HepG2 (cell line): ENCODE data around the gene IQSEC1. TPM values are rescaled to one million over a fixed set of nuclear protein-coding genes. Genes with fewer than 3 reads are reported as not detected.

Experiments
- ARID3A ChIP-seq: IDR thresholded peaks from 2 replicates; pipeline ENCODE4 v1.6.1; 2012; ENCODE audit warnings: low read depth, low read length, improper control_type of control experiment
- ARID4A ChIP-seq: sonication (generic); formaldehyde crosslinking; IDR thresholded peaks from 2 replicates; pipeline ENCODE4 v1.5.0; 2020; ENCODE audit warnings: mild to moderate bottlenecking, missing genetic modification reagents, borderline replicate concordance
- CREM ChIP-seq, 2 experiments: sonication (generic) in 1 of 2; formaldehyde crosslinking in 1 of 2; IDR thresholded peaks; 2 replicates each; pipeline versions ENCODE4 v1.4.0 to v1.6.1; 2016 to 2020; ENCODE audit warnings: antibody characterized with exemption in 1 of 2, mild to moderate bottlenecking in 1 of 2, missing genetic modification reagents in 1 of 2
- FOXA3 ChIP-seq: IDR thresholded peaks from 2 replicates; pipeline ENCODE4 v1.6.1; 2016; ENCODE audit warnings: missing genetic modification reagents, missing compliant biosample characterization
- IKZF4 ChIP-seq: sonication (generic); formaldehyde crosslinking; IDR thresholded peaks from 2 replicates; pipeline ENCODE4 v1.5.1; 2020; ENCODE audit warnings: borderline replicate concordance, mild to moderate bottlenecking, low read depth, missing genetic modification reagents; ENCODE audit errors: not compliant biosample characterization
- KDM2A ChIP-seq: sonication (generic); formaldehyde crosslinking; IDR thresholded peaks from 2 replicates; pipeline ENCODE4 v1.4.0; 2020; ENCODE audit warnings: low read depth, missing genetic modification reagents, borderline replicate concordance
- KLF13 ChIP-seq: sonication (generic); formaldehyde crosslinking; IDR thresholded peaks from 2 replicates; pipeline ENCODE4 v1.4.0; 2020; ENCODE audit warnings: mild to moderate bottlenecking, missing genetic modification reagents
- NR2F1 ChIP-seq, 2 experiments: fragments of 450-650 bp in 1 of 2; formaldehyde crosslinking in 1 of 2; IDR thresholded peaks; 2 replicates each; pipeline versions ENCODE4 v1.5.0 to v1.6.1; 2016 to 2020; ENCODE audit warnings: mild to moderate bottlenecking in 1 of 2, missing compliant biosample characterization in 1 of 2, missing genetic modification reagents in 1 of 2, moderate library complexity in 1 of 2
- SAFB2 ChIP-seq: sonication (generic); formaldehyde crosslinking; IDR thresholded peaks from 2 replicates; pipeline ENCODE4 v1.5.1; 2020; ENCODE audit warnings: missing genetic modification reagents, low read depth, mild to moderate bottlenecking, borderline replicate concordance
- ZBTB38 ChIP-seq: sonication (generic); formaldehyde crosslinking; IDR thresholded peaks from 2 replicates; pipeline ENCODE4 v1.5.1; 2020; ENCODE audit warnings: mild to moderate bottlenecking, missing genetic modification reagents
- ZNF460 ChIP-seq: sonication (generic); formaldehyde crosslinking; IDR thresholded peaks from 2 replicates; pipeline ENCODE4 v1.5.1; 2020; ENCODE audit warnings: missing genetic modification reagents, mild to moderate bottlenecking, borderline replicate concordance
- ZNF576 ChIP-seq: sonication (generic); formaldehyde crosslinking; IDR thresholded peaks from 2 replicates; pipeline ENCODE4 v1.4.0; 2020; ENCODE audit warnings: mild to moderate bottlenecking, missing genetic modification reagents
- ZNF577 ChIP-seq: sonication (generic); formaldehyde crosslinking; IDR thresholded peaks from 2 replicates; pipeline ENCODE4 v1.4.0; 2020; ENCODE audit warnings: mild to moderate bottlenecking, low read depth, missing genetic modification reagents, borderline replicate concordance
- ZNF607 ChIP-seq: sonication (generic); formaldehyde crosslinking; IDR thresholded peaks from 2 replicates; pipeline ENCODE4 v1.5.1; 2020; ENCODE audit warnings: missing genetic modification reagents, mild to moderate bottlenecking, borderline replicate concordance
- polyA plus RNA-seq, 8 experiments: library from polyadenylated mRNA; depleted of rRNA in 3 of 8; stranded (reverse) in 7 of 8; unstranded in 1 of 8; fragments of >200 nt; fragmentation: Illumina TruSeq in 4 of 8; extraction: Trizol in 4 of 8; gene quantifications; 2 replicates each; pipeline versions ENCODE4 v1.2.1 to v1.2.3, GENCODE V29; 2011 to 2016; ENCODE audit warnings: low read depth in 4 of 8, missing spikeins in 1 of 8, mixed read lengths in 1 of 8; ENCODE audit not compliant: insufficient read depth in 1 of 8
- total RNA-seq, 5 experiments: library from RNA; depleted of rRNA; stranded (reverse); fragments of >200 nt; fragmentation: Illumina TruSeq; extraction: Trizol; gene quantifications; 2 replicates each; pipeline ENCODE4 v1.2.3, GENCODE V29; 2016; ENCODE audit warnings: low read depth in 1 of 5
- TF ChIP-seq, protein P1 (sequence below): sonication (generic); formaldehyde crosslinking; IDR thresholded peaks from 2 replicates; pipeline ENCODE4 v1.4.0; 2020; ENCODE audit warnings: missing genetic modification reagents, mild to moderate bottlenecking, borderline replicate concordance
- TF ChIP-seq, protein P2 (sequence below): sonication (generic); formaldehyde crosslinking; IDR thresholded peaks from 2 replicates; pipeline ENCODE4 v1.4.0; 2020; ENCODE audit warnings: missing genetic modification reagents, borderline replicate concordance

The IQSEC1 gene
- total and polyA plus RNA-seq, 2 of the 13 experiments (the other 11 are each of a cell fraction or from before 2014, with no cell fraction given): 17.4 to 20.2 TPM

GRCh38 chr3:12894629-12895028 lies 178.6 kb downstream of the IQSEC1 start (continued):
- TF ChIP-seq ARID4A (CRISPR knock-in tag) (peak; percentile 37; the same call in 1 of the 2 replicates), ARID3A (no peak), NR2F1 (CRISPR knock-in tag; IDR thresholded peaks at IDR 0.05) (peak; percentile 67 to 85; a peak in 3 of 4 replicates), KLF13 (no peak), FOXA3 (peak; percentile 64), ZBTB38 (CRISPR knock-in tag) (no peak), KDM2A (CRISPR knock-in tag) (peak; percentile 46; the same call in 1 of the 2 replicates), IKZF4 (CRISPR knock-in tag) (no peak), ZNF607 (CRISPR knock-in tag) (no peak), CREM (IDR thresholded peaks at IDR 0.05) (no peak), CREM (CRISPR knock-in tag; IDR thresholded peaks at IDR 0.05) (no peak), ZNF577 (no peak), SAFB2 (CRISPR knock-in tag) (no peak), ZNF460 (CRISPR knock-in tag) (no peak), ZNF576 (CRISPR knock-in tag) (no peak)
- TF ChIP-seq, protein P1, sequence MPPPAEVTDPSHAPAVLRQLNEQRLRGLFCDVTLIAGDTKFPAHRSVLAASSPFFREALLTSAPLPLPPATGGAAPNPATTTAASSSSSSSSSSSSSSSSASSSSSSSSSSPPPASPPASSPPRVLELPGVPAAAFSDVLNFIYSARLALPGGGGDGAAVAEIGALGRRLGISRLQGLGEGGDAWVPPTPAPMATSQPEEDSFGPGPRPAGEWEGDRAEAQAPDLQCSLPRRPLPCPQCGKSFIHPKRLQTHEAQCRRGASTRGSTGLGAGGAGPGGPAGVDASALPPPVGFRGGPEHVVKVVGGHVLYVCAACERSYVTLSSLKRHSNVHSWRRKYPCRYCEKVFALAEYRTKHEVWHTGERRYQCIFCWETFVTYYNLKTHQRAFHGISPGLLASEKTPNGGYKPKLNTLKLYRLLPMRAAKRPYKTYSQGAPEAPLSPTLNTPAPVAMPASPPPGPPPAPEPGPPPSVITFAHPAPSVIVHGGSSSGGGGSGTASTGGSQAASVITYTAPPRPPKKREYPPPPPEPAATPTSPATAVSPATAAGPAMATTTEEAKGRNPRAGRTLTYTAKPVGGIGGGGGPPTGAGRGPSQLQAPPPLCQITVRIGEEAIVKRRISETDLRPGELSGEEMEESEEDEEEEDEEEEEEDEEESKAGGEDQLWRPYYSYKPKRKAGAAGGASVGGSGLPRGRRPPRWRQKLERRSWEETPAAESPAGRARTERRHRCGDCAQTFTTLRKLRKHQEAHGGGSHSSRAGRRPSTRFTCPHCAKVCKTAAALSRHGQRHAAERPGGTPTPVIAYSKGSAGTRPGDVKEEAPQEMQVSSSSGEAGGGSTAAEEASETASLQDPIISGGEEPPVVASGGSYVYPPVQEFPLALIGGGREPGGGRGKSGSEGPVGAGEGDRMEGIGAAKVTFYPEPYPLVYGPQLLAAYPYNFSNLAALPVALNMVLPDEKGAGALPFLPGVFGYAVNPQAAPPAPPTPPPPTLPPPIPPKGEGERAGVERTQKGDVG (CRISPR knock-in tag): no peak
- TF ChIP-seq, protein P2, sequence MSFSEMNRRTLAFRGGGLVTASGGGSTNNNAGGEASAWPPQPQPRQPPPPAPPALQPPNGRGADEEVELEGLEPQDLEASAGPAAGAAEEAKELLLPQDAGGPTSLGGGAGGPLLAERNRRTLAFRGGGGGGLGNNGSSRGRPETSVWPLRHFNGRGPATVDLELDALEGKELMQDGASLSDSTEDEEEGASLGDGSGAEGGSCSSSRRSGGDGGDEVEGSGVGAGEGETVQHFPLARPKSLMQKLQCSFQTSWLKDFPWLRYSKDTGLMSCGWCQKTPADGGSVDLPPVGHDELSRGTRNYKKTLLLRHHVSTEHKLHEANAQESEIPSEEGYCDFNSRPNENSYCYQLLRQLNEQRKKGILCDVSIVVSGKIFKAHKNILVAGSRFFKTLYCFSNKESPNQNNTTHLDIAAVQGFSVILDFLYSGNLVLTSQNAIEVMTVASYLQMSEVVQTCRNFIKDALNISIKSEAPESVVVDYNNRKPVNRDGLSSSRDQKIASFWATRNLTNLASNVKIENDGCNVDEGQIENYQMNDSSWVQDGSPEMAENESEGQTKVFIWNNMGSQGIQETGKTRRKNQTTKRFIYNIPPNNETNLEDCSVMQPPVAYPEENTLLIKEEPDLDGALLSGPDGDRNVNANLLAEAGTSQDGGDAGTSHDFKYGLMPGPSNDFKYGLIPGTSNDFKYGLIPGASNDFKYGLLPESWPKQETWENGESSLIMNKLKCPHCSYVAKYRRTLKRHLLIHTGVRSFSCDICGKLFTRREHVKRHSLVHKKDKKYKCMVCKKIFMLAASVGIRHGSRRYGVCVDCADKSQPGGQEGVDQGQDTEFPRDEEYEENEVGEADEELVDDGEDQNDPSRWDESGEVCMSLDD (CRISPR knock-in tag): no peak
